ENCODE data around the gene MYO3B.

- TF ChIP-seq CTCF (IDR thresholded peaks at IDR 0.05; ENCODE audit: low read depth, low read length), result no peak
- no peak for TF ChIP-seq POLR2A (IDR thresholded peaks at IDR 0.05; ENCODE audit: extremely low read depth, insufficient read length)
- no peak for TF ChIP-seq MAX (IDR thresholded peaks at IDR 0.05; ENCODE audit: low read depth, low read length)
- no peak for TF ChIP-seq MYC (IDR thresholded peaks at IDR 0.05; ENCODE audit: low read depth, low read length)
Observed at GRCh38 chr2:170163411-170164065, 14.4 kb upstream of the MYO3B start.

All from NB4 (cell line).